Measurements from ENCODE around the gene CRIP2.

The CRIP2 gene, protein sequence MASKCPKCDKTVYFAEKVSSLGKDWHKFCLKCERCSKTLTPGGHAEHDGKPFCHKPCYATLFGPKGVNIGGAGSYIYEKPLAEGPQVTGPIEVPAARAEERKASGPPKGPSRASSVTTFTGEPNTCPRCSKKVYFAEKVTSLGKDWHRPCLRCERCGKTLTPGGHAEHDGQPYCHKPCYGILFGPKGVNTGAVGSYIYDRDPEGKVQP

DNA sequence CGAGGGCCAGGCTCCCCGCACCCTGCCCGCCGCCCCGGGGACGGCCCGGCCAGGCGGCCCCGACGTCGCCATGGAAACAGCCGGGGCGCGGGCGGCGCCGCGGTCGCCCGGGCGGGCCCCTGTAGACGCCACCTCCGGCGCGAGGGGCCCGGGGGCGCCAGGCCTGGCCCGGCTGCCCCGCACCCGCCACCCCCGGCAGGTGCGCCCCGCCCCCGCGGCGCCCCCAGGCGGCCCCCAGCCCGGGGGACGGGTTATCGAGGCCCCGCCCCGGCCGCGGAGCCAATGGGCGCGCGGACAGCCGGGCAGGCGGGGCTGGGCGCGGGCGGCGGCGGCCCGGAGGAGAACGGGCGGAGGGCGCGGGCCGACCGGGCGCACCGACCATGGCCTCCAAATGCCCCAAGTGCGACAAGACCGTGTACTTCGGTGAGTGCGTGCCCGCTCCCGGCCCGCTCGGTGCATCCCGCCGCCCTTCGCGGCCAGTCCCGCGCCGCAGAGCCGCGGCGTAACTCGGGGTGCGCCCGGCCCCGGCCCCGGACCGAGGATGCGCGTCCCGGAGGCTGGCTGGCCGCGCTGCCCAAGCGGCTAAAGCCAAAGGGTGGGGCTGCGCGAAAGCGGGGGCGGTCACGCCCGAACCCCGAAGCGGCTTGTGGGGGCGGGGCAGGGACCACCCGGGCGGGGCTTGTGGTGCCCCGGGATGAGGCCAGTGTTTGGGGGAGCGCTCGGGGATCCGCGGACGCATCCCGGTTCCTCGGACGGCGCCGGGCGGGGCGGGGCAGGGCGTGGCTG is at the start of gene CRIP2:
TSS of gene CRIP2 (plus strand) at position 339 of the 786 bp plus-strand sequence. CDS start at position 381, 42 bp downstream.
- no peak for DNase-seq (ENCODE audit: low spot score)

DNA sequence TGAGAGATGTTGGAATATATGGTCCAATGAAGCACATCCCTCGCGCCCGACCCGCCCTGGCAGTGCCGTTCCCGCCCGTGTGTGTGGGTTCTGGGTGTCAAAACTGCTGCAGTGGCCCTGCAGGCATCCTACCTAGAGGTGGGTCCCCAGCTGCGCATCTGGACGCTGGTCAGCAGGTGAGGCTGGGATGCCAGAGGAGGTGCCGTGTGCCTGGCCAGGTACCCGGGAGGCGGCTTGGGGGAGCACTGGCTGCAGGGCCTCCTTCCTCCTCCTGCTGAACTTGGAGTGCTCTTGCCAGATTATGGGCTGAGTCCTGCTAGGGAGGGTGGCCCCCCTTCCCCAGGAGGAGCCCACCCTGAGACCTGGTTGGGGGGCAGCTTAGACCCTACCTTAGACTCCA is 49.8 kb upstream of the CRIP2 start:
- DNase-seq (ENCODE audit: low spot score) = no peak

DNA sequence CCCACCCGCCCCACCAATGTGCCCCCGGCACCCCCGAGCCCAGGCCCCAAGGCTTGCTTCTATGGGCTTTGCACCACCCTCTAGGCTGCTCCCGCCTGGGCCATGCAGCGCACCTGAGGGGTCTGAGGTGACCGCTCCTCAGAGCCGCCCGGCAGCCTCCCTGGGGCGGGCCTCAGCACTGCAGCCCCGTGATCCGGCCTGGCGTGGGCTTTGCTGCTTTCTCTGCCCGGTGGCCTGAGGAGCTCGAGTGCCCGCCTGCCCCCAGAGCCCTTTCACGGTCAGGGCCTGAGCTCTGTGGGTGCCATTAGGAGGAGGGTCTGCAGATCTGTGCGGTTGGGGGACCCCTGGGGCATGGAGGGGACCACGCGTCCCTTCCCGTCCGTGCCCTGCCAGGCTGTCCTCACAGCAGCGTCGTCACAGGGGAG is 48.8 kb upstream of the CRIP2 start:
- no peak for DNase-seq (ENCODE audit: low spot score)

DNA sequence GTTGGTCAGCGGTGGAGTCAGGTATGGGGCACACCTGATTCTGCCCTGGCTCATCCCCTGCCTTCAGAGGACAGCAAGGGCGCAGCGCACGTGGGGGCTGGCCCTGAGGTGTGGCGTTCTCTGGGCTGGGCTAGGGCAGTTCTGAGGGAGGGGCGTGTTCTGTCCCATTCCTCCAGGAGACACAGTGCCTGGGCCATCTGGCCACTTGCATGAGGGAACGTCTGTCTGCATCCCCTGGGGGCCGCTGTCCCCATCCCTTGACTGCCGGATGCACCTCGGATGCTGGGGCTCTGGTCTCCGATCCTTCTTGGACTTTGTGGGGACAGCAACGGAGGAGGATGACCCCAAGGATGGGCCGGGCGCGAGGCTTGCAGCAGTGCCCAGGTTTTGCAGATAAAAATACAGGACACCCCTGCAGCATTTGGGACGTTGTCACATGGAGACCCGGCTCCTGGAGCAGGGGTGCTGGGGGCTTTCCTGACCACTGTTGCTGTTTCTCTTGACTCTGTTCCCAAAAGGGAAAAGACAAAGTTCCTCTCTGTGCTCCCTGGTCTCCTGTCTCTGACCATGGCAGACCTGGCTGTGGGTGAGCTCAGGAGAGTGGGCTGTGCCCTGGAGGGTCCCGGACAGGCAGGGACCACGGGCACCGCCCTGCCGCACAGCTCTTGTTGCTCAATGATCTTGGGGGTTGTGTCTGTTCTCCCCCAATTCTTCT is 48.0 kb upstream of the CRIP2 start:
- DNase-seq (ENCODE audit: low spot score) = no peak

DNA sequence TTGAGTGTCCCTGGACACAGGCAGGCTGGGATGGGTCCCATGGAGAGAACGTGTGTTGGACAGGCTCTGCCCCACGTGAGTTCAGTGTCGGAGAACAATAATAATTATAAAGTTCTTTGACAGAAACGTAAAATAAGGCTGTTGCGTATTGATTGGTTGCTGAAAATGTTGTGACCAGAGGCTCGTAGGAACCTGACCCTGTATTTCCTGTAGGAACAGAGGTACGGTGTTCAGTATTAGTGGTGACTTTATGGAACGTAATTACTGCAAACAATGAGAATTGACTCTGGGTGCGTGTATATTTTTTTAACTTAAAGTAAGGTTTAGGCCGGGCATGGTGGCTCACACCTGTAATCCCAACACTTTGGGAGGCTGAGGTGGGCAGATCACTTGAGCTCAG is 47.2 kb upstream of the CRIP2 start:
- DNase-seq (ENCODE audit: low spot score) = no peak

DNA sequence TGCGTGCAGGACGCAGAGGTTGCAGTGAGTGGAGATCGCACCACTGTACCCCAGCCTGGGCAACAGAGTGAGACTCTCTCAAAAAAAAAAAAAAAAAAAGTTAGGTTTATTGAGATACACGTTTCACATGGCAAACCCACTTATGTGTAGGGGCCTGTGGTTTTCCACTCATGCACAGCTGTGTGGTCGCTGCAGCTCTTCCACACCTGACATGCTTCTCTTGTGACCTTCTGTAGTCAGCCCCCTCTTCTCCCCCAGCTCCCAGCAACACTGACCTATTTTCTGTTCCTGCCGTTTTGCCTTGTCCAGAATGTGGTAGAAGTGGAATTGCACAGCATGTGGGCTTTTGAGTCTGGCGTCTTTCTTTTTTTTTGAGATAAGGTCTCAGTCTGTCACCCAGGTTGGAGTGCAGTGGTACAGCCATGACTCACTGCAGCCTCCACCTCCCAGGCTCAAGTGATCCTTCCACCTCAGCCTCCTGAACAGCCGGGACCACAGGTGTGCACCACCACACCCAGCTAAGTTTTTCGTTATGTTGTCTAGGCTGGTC is 46.6 kb upstream of the CRIP2 start:
- DNase-seq (ENCODE audit: low spot score) = no peak

DNA sequence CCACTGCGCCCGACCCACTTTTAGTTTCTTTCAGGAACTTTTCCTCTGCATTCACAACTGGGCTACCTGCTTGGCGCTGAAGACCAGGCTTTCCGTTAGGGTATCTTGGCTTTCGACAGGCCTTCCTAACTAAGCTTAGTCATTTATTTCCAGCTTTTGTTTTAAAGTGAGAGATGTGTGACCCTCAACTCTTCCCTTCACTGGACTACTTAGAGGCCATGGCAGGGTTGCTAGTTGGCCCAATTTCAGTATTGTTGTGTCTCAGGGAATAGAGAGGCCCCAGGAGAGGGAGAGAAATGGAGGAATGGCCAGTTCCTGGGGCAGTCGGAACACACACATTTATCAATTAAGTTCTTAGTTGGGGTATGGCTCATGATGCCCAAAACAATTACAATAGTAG is 44.6 kb upstream of the CRIP2 start:
- no peak for DNase-seq (ENCODE audit: low spot score)

DNA sequence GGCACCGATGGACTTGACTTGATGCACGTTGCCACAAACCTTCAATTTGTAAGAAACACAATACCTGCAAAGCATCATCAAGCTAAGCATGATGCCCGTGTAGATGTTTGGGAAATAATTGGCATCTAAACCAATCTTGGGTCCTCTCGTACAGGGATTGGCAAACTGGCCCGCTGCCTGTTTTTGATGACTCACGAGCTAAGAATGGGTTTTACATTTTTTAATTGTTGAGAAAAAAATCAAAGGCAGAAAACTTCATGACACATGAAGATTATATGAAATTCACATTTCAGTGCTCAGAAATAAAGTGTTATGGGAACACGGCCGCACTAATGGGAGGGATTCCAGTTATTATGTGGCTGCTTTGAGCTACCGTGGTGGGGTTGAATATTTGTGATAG is 44.1 kb upstream of the CRIP2 start:
- DNase-seq (ENCODE audit: low spot score) = no peak

DNA sequence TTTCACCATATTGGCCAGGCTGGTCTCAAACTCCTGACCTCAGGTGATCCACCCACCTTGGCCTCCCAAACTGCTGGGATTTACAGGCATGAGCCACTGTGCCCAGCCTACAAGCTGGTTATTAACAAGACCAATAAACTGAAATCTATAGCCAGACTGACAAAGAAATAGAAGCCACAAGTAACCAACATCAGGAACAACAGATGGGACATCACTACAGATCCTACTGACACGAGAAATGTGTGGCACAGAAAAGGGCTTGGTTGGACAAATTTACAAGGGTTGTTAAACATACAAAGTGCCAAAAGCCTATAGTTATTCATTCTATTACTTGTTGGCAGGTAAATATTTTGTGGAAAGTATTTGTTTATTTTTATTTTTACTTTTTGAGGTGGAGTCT is 43.4 kb upstream of the CRIP2 start:
- no peak for DNase-seq (ENCODE audit: low spot score)

DNA sequence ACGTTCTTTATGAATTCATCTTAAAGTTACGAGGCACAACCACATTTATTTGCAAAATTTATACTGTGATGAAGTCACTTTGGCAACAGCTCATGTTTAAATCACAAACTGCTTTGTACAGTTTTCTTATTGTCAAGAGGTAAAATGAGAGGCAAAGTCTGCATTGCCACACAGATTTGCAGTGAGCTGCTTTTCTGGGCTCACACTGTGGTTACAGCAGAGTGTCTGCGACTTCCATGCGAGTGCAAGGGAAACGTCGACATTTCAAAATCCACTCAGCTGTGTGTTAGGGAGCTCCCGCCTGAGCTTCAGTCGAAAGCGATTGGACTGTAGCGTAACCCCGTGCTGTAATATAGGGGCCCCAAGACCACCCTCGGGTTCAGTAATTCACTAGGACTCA is 42.0 kb upstream of the CRIP2 start:
- DNase-seq (ENCODE audit: low spot score) = no peak

DNA sequence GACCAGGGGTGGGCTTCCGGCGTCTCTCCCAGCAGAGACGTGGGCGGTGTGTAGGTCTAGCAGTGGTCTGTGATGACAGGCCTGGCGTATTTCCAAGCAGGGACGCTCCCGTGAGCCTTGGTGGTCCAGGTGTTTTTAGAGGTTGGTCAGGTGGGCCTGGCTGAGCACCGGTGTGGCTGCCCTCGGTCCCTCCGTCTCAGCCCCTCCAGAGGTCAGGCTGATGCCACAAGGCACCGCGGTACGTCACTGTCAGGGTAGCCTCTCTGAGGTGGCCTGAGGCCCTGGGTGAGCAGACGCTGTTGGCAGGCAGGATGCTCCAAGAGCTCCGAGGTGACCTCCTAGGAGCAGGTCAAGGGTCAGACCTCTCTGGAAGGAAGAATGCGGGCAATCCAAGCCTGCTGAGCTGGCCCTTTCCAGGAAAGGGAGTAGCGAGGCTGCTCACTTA is 41.4 kb upstream of the CRIP2 start:
- no peak for DNase-seq (ENCODE audit: low spot score)

DNA sequence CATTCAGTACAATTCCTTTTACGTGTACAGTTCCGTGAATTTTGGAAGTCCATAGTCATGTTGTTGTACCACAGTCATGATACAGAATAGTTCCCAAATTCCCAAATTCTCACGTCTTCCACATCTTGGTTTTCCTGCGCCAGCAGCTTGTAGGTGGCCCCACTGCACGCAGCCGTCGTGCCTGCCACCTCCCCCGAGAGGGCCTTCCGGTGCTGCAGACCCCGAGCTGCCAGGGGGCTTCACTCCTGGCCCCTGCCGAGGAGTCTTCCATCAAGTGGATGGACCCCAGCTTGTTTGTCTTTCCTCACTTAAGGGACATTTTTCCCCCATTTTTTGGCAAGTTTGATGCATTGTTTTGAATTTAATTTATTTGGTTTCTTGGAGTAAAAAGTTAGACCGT is 38.2 kb upstream of the CRIP2 start:
- DNase-seq (ENCODE audit: low spot score) = no peak

DNA sequence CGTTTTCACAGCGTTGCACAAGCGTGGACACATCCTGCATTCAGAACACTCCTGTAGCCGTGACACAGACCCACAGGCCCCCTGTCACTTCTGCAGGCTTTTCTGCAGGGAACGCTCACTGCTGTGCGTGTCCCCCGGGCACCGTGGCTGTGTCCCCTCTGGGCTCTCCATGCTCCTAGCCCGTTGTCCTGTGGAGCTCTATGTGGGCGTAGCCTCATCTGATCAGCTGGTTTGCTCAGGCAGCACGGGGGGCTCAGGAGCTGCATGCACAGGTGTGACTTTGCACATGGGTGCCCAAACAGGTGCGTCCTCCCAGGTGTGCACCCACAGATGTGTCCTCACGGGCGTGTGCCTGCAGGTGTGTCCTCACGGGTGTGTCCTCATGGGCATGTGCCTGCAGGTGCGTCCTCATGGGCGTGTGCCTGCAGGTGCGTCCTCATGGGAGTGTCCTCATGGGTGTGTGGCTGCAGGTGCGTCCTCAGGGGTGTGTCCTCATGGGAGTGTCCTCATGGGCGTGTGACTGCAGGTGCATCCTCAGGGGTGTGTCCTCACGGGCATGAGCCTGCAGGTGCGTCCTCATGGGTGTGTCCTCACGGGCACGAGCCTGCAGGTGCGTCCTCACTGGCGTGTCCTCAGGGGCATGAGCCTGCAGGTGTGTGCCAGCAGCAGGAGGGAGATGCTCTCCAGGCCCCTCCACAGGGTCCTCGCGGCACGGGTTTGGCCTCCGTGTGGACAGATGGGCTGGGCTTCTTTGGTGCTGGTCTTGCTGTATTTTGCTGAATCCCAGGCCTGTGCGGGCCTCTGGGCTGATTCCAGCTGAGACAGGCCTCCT is 37.5 kb upstream of the CRIP2 start:
- DNase-seq (ENCODE audit: low spot score) = no peak

DNA sequence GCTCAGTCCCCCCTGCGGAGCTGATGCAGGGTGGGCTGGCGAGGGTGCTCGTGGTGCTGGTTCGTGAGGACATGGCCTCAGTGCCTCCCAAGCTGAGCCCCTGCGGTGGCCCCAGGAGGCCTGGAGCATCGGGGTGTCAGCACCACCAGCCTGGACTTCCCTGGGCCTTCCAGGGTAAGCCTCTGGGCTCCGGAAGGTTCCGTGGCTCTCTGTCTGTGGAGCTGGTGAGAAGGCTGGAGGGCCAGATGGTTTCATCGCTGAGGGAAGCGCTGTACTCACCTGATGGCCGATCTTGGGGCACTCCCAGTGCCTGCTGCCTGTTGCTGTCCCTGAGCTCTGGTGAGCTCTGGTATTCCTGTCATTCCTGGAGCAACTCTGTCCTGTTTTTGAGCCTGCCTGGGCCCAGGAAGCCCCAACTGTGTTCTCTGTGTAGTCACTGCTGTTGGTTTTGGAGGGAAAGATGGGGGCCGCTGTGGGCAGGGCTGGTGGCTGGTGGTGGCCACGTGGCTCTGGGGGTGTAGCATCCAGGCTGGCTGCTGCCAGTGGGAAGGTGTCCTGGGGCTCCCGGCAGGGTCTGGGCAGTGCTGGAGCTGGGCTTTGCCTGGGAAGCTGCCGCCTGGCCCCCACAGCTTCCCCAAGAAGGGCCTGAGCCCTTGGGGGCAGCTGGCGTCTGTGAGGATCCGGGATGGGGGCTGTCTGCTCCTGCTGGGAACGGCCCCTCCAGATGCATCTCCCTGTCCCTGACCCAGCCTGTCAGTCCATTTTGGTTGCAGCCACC is 36.7 kb upstream of the CRIP2 start:
- no peak for DNase-seq (ENCODE audit: low spot score)

DNA sequence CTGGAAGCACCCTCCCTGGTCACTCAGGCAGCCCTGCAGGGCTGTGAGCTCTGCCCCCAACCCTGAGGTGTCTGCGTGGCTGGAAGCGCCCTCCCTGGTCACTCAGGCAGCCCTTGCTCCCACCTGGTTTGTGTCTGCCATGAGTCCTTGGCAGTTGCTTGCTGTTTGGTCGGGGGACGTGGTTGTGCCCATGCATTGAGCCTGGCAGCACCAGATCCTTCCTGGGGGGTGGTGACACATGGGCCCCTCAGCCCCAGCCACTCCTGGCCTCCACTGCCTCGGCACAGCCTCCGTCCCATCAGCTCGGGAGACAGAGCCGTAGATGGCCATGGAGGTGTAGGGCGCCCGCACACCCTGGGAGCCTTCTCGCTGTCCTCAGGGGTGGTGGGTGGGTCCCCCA is 35.4 kb upstream of the CRIP2 start:
- DNase-seq (ENCODE audit: low spot score) = no peak

DNA sequence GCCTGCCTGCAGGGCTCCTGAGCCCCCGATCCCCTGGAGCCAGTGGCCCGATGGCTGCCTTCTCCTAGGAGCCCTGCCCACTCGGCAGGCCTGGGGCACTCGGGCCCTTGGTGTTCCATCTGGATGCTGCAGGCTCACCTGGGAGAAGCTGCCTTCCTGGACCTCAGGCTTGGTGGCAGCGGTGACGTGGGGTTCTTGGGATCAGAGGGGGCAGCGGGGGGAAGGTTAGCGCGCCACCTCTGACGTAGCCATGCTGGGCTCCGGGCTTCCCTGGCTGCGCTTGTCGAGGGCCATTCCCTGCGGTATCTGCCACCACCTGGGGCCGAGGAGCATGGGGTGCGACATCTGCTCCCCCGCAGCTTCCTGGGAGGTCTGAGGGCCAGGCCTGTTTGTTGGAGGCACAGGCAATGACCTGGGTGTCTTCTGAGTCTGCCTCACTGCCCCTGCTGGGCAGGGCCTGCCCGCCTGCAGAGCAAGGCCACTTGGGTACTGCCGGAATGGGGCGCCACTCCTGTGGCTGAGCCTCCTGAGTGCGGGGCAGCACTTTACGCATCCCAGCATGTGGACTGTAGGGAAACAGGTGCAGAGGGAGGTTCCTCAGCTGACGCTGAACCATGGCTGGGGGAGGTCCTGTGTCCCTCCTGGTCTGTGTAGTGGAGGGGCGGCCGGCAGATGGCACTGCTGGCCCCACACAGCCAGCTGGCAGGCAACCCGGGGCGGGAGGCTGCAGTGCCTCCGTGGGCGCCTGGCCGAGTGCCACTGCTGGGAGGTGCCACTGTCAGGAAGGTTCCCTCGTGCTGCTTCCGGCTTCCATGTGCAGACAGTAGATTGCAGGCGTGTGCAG is 34.7 kb upstream of the CRIP2 start:
- no peak for DNase-seq (ENCODE audit: low spot score)

DNA sequence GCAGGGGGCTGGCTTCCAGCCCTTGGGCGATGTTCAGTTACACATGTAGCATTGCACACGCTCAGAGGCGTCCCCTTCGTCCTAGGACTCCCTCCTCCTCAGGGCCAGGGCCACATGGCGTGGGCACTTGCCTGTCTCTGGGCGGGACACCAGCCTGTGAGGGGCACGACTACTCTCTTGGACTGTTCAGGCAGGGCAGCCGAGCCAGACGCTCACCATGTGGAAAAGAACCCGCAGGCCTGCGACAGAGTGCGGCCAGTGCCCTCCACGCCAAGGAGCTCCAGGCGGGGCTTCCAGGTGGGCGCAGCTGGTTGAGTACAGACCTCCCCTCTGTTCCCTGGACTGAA is 34.1 kb upstream of the CRIP2 start:
- DNase-seq (ENCODE audit: low spot score) = no peak

DNA sequence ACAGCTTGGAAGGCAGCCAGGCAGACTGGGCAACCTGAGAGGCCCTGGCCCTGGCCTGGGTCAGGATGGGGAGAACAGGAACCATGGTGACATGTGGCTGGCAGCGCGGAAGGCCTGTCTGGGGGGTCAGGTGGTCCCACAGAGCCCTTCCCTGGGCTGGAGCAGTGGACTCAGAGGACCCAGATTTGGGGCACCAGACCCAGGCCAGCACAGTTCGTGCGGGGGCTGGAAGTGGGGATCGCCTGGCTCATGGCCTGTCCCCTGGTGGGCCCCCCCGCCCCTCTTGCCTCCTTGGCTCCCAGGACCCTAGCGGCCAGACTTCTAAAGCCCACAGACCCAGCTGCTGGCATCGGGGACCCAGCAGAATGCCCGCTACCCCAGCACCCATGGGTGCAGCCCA is 33.6 kb upstream of the CRIP2 start:
- no peak for DNase-seq (ENCODE audit: low spot score)

DNA sequence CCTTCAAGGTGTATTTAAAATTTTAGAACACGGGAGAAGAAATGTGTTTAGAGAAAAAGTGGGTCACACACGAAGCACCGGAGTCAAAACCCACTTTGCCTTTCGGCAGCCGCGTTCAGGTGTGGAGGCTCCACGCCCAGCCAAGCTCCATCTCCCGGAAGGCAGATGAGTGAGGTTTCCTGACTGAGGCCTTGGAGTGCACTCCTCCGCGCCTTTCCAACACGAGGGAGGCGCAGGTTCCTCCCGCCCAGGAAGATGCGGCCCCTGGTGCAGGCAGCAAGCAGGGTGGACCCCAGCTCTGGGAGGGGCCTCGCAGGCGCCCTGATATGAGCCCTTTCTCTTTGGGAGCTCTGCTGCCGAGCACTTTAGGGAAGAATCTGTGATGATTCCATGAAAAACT is 32.5 kb upstream of the CRIP2 start:
- no peak for DNase-seq (ENCODE audit: low spot score)

DNA sequence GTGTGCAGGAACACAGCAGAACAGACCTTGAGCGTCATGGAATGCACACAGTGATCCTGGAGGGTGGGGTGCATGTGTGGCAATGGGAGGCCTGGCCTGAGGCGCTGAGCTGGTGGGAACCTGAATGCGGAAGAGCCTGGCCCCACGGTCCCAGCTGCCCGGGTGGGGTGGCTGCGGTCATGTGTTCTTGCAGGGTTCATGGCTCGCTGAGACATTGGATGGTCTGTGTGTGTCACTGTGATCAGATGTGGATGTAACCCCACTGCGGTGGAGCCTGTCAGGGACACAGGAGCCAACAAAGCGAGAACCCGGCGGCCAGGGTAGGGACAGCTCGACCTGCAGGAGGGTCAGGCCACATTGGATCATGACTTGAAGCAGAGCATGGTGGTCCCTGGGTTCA is 31.8 kb upstream of the CRIP2 start:
- no peak for DNase-seq (ENCODE audit: low spot score)

Data from pons (tissue), 1 donor.